ENCODE results near the gene OR5B21.

Gene OR5B21

DNA sequence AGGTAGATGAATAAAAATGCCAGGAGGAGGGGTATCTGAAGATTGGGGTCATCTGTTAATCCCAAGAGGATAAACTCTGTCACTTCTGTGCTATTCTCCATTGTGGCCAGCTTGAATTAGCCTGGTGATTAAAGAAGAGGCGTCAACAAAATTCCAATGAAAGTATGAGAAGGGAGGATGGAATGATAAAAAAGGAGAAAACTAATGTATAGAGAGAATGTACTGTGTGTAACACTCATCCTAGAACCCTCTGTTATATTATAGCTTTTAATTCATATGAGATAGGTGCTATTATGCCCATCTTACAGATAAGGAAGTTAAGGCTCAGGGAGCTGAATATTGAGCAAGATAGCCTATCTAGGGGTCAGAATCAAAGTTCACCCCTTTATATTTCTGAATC, at the start of gene OR5B21:
OR5B21 (minus strand) TSS at position 101 of the 400 bp plus-strand sequence; CDS start at position 101, 0 bp downstream.
- DNase-seq = no peak

DNA sequence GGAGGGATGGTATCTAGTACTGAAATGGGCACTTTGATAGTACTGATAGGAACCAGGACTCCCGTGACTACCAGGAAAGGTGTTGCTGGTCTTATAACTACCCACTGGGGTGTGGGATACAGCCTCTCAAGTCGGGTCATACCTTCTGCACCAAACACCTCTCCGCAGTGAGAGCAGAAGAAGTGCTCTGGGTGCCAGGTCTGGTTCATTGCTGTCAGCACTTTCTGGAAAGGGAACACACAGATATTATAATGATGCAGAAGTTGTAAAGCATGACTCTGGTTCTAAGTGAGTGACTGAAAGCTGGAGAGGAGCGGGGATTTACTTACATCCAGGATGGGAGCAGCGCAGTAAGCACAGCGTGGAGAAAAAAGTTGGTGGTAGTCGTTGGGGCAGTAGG, 41.7 kb upstream of the OR5B21 start:
- no peak for DNase-seq

DNA sequence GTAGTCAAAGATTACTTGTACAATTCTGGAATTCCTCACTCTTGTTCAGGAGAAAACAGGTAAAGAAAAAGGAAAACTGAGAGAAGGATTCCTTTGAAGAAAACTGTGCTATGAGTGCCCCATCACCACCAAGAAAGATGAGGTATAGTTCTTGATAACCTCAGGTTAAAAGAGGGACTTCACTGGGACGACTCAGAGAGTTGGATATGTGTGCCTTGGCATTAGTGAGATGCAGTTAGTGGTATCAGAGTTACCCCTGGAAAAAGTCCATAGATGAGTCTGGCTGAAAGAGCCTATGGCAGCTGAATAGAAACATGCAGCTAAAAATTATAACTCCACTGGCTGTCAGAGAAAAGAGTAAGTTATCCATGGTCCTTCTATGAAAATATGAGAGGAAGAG, 38.9 kb upstream of the OR5B21 start:
- DNase-seq = no peak

DNA sequence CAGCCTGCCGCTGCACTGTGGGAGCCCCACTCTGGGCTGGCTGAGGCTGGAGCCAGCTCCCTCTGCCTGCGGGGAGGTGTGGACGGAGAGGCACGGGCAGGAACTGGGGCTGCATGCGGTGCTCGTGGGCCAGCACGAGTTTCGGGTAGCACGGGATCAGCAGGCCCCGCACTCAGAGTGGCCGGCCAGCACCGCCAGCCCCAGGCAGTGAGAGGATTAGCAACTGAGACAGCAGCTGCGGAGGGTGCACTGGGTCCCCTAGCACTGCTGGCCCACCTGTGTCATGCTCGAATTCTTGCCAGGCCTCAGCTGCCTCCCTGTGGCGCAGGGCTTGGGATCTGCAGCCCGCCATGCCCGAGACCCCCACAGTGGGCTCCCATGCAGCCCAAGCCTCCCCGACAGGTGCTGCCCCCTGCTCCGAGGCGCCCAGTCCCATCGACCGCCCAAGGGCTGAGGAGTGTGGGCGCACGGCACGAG, 24.0 kb upstream of the OR5B21 start:
- DNase-seq = no peak

DNA sequence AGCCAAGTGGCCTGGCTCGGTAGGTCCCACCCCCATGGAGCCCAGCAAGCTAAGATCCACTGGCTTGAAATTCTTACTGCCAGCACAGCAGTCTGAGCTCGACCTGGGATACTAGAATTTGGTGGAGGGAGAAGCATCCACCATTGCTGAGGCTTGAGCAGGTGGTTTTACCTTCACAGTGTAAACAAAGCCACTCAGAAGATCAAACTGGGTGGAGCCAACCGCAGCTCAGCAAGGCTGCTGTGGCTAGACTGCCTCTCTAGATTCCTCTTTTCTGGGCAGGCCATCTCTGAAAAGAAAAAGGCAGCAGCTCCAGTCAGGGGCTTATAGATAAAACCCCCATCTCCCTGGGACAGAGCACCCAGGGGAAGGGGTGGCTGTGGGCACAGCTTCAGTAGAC, 22.3 kb upstream of the OR5B21 start:
- no peak for DNase-seq

DNA sequence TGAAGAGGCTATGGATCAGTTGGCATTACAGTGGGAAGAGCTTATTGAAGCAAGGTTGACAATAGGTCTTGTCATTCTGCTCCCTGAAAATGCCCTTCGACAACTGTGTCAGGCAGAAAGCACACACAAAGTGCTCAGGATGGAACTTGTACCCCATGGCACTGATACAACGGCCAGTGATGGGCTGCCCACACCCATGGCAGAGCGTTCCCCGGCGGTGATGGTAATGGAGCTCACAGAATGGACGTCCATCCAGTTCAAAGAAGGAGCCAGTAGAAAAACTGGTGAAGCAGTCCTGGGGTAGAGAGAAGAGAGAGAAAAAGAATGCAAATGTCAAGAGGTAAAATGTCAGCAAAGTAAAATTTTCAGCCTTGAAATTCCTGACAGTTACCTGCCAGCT, 19.5 kb upstream of the OR5B21 start:
- DNase-seq = no peak

DNA sequence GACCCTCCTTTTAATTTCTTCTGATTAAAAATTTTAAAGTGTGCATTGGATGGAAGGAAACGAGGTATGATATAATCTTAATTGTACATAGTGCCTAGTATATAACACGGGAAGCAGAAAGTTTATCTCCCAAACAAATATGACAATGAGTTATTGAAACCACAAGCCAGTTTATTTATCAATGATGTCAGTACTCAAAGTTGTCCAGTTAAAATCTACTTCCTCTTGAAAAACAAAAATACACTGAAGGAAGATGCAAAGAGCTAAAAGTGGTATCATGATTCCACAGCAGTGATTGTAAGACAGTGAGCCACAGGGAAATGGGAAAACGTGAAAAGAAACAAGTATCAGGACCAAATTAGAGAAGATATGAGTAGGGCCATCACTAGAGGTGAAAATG, 18.8 kb upstream of the OR5B21 start:
- peak; percentile 2 to 51 (median 28) for DNase-seq

DNA sequence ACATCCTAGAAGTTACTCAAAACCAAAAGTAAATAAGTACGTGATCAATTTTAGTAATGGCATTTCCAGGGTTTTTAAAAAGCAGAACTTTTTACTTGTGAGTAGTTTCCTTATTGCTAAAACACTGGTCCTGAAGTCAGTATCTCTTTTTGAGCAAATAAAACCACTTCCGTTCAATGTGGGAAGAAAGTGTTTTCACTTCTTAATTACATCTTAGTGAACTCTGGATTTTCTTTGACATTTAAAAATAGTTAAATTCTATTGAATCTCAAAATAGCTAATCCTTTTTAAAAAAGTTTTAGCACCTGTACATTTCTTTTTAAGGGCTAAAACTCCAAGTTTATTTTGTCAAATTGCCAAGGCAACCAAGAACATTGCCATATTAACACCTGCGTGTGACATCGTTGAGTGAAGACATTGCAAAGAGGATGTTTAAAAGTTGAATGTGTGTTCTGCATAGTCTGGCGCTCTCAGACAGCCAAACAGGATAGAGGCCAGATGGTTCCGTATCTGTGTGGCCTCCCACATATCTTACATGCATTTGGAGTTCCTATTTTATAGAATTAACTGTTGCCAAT, 17.2 kb upstream of the OR5B21 start:
- DNase-seq = peak; percentile 56 to 92 (median 86)

DNA sequence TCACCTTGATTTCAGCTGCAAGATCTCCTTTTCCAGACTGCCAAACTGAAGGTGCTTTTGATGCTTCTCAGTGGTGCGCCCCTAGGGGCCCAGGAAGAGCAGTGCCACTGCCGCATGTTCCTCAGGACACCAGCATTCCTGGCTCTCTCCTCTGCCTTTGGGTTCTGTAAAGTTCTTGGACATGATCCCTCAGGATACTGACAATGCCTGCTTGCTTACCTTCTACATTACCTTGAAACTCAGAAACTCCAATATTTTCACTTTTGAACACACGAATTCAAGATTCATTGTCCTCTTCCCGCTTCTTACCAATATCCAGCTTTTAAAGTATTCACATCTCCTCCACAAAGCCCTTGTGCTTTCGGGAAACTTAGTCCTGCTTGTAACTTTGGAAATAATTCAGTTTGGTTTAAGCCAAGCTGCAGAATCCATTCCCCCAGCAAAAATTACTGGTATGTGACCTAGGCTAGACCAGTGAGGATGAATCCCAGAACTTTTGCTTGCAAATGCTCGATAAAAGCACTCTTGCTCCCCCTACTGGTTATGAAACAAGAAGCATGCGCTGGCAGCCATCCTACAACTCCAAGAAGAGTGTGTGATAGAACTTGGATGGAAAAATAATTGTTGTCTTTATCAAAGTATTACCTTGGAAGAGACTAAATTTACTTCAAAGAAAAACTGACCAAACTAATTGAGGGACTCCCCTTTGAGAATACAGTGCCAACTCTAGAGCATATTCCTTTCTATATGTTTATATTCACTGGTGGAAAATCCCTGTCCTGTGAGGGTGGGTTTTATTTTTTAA, 16.5 kb upstream of the OR5B21 start:
- DNase-seq = peak; percentile 77 to 85 (median 82)

DNA sequence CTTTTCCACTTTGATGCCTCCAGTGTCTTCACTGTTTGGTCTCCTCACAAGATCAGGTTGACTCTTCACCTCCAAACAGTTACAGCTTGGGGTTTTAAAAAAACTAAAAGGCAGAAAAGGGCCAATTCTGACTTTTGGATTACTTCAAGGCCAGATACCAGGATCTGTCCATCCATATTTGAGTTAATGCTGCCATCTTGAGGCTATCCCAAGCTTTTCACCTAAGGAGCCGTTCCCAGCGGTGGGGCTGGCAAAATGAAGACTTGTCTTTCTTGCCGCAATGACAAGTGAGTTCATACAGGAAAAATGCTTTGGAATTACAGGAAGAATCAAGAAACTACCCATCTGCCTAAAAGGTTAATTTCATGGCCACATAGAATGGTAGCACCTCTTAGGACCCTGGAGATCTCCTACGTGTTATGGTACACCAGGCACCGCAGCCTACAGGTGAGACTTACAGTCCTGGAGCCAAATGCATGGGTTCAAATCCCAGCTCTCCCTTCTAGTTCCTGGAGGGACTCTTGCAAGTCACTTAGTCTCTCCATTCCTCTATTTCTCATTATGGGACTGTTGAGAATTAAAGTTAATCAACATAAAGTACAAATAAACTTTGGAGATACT, 6.0 kb upstream of the OR5B21 start:
- peak; percentile 29 to 44 (median 35) for DNase-seq

DNA sequence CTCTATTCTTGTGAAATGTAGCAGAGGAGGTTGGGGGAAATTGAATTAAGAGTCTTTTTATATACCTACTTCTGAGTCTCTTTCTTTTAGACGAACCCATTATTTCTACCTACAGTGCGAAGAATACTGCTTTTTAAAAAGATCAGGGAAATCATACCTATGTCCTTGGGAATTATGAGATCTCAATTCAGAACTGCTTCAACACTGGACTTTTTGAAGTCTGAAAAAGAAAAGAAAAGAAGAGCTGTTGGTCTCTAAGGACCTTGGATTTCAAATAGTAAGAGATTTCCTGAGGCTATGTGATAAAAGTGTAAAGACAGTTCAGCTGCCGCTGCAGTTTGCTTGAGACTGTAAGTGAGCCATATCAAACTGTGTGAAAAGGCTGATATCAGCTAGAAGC, 3.7 kb upstream of the OR5B21 start:
- DNase-seq = no peak

DNA sequence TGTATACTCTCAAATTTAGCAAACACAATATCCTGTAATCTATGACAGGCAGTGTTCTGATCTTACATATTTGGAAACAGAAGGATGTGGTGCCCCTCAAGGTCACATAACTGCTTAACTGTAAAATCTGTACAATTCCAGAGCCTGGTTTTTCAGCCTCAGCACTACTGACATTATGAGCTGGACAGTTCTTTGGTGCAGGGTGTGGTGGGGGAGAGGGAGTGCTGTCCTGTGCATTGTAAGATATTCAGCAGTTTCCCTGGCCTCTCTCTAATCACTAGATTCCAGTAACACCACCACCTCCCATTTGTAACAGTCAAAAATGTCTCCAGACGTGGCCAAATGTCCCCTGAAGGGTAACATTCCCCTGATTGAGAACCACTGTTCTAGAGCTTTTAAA, 1.8 kb upstream of the OR5B21 start:
- no peak for DNase-seq

DNA sequence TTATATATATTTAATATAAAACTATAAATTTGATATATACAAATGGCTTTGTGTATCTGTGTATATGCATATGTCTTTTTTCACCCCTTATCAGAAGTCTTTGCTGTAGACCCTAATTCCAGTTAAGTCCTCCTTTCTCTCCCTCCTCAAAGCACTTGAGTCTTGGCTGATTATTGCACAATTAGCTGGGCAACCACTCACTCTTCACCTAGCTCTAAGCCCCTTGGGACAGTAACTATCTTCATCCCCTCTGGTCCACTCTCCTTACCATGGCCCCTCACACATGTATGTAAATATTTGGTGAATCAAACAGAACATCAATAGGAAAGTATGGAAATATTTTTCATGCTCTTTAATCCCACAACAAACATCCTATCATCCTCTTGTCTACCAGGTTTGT, 909 bp upstream of the OR5B21 start:
- no peak for DNase-seq

DNA sequence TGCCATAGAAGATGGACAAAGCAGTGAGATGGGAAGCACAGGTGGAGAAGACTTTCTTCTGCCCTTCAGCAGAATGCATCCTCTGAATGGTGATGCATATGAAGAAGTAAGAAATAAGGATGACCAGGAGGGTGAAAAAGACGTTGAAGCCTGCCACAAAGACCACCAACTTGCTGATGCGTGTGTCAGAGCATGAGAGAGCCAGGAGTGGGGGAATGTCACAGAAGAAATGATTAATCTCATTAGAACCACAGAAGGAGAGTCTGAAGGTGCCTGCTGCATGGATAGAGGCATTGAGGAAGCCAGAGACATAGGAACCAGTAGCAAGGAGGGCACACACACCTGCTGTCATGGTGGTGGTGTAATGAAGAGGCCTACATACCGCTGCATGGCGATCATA, 550 bp downstream of the OR5B21 start:
- no peak for DNase-seq

DNA sequence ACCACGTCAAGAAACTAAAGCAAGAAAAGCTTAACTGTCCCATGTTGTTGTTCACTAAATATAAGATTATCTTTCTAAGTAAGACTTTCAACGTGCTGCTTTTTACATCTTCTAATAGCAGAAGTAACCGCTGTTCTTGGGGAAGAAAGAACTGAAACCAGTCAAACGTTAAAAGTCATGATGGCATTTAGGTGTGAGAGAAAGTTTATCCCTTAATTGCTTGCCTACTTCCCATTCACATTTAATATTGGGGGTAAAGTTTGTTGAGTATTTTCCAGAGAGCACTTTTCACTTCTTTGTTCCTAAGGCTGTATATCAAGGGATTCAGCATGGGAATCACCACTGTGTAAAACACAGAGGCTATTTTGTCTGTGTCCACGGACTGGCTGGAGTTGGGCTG, 970 bp downstream of the OR5B21 start:
- no peak for DNase-seq

DNA sequence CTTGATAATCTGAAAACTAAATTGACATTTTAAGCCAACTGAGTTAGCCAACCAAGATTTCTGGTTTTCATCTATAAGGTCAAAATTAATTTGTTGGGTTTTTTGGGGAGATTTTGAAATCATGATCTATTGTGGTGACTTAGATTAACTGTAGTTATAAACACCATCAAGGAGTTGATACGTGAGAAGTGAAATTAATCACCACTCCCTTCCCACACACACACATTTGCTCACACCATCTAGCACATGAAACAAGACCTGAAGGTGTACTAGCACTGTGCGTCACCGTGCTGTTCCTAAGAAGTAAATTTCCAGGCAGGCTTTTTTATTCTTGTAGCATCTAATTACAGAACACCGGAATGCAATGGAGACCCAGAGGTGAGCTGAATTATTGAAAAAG, 2.1 kb downstream of the OR5B21 start:
- DNase-seq = no peak

DNA sequence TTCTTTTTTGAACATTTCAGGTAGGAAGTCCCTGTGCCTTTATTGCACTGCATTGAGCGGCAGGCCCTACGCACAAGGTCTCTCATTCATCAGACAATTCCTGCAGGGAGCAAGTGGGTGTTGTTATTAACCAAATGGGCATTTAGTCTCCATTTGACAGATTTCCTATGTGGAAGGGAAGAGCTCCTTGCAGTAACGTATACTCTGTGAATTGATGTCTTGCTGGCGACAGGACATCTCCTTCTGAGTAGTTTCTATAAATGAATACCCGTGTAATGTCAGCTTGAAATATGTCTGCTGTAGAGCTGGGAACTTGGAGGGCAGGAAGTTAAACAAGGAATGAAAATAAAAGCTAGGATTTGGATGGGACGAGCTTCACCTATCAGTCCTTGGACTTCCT, 3.7 kb downstream of the OR5B21 start:
- DNase-seq = no peak

DNA sequence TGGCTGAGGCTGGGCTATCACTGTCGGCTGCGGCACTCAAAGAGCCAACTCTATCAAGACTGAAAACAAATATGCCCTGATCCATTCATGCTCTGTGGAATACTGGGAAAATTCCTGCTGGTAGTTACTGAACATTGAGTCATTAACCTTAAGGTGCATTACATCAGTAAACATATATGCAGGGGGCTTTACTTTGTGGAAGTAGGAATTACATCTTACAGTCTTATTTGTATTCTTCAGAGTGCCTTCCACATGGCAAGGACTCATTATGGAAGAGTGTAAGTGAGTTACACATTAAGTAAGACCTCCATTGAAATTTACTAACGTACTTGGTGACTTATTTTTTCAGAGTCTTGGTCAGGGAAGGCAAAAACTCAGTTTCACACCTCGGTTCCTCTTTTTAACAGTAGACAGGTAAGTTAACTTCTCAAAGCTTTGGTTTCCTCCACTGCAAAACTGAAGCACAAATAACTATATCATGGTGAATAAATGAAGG, 4.5 kb downstream of the OR5B21 start:
- DNase-seq = no peak

DNA sequence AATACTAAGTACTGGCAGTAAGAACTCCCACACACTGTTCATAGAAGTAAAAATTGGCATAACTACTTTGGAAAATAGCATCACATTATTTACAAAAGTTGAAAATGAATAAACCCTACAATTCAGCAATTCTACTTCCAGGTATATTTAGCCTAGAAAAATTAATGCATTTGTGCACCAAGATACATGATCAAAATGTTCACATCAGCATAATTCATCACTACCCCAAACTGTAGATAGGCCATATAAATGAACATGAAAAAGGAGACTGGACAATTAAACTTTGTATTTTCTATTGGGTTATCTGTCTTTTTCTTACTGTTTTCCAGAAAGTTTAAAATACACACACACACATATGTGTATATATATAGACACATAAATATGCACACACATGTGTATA, 5.9 kb downstream of the OR5B21 start:
- no peak for DNase-seq

DNA sequence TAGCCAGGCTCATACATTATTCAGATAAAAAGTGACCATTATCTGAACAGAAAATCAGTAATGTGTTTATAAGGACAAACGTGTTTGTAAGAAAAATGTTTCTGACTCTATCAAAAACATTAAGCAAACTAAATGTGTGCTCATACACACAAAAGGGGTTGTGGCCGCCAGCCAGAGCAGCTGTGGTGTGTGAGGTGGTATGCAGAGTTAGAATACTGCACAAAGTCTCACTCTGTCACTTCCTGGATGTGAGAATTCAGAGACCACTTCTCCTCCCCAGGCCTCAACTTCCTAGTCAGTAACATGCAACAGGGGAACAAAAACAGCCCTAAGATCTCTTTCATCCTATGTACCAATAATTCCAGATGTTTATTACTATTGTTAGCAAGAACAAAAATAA, 9.4 kb downstream of the OR5B21 start:
- no peak for DNase-seq

DNA sequence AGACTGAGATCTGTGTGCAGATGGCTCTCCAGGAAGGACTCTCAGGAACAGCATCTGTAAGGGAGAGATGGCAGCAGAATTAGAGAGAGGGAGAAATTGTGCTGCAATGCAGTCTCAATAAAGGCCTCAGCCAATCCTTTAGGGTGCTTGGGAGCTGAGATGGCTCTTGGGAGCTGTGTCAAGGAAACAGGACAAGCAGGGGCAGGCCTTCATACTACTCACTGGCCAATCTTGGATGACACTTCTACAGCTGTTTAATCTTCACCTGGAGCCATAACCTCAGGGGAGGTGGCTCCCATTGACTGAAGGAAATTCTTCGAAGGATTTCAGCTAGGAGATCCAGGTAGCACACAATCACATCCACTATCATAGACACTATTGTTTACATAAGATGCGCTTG, 10.0 kb downstream of the OR5B21 start:
- no peak for DNase-seq

DNA sequence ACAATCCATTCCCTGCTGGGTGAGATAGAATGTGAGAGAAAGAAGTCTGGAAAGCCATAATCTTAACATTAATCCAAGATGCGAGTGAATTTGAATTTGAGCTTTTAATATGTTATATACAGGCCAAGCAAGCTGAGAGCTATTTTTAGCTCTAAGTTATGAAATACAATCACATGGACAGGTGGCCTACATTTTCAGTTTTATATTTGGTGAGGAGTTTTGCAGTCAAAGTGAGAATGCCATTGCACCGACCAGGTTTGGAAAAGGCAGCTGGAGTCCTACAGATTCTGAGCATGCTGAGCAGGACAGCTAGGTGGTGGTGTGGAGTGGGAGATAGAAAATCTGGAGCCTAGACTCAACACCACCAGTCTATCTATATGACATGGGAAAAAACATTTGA, 12.0 kb downstream of the OR5B21 start:
- no peak for DNase-seq

DNA sequence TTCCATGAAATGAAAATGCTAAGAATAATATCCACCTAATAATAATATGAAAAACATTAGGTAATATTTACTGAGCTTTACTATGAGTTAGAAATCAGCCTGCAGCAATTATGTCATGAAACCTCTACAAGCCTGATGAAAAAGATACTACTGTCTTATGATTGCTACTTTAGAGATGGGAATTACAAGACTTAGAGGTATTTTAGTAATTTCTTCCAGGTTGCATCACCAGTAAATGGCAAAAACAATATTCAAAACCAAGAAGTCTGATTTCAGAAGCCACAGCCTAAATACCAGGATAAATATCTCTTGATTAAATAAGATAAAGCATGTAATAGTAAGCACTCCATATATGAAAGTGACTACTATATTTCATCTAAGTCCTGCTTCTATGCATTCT, 13.8 kb downstream of the OR5B21 start:
- no peak for DNase-seq

DNA sequence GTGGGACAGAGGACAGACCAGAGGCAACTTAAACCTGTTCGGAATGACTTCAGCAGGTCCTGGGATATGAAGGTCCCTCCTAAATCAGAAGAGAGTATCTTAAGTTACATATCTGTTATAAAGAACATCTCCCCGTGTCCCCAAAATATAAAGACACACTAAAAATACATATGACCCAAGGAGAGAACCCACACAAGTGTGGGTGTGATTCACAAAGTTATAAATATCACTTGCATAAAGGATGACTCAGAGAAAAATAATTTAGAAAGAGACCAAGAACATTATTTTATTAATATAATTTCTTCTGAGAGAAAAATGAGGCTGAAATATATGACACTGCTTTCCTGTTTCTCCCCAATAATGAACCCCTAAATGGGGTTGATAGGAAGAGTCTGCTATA, 14.2 kb downstream of the OR5B21 start:
- DNase-seq = peak in 1 of 3 donors; percentile 39
